SK-N-SH treated with all-trans-retinoic acid at 6 μM for 48 hours (cell line): ENCODE data around the gene RASSF5.

Experiments used
- ATAC-seq: fragments of 200-7000 bp; cut with Tn5 transposase; 3 replicates; pipeline ENCODE4 v1.9.1; 2020; ENCODE audit warnings: mild to moderate bottlenecking, moderate library complexity
- BACH2 ChIP-seq: fragments of 250-450 bp; sonication (Bioruptor Pico); IDR thresholded peaks from 2 replicates; pipeline ENCODE4 v1.9.0; 2021; ENCODE audit warnings: mild to moderate bottlenecking, borderline replicate concordance
- CREB5 ChIP-seq: fragments of 250-450 bp; sonication (Bioruptor Pico); IDR thresholded peaks from 2 replicates; pipeline ENCODE4 v1.5.1; 2020; ENCODE audit warnings: low read depth, mild to moderate bottlenecking, moderate library complexity
- CSDC2 ChIP-seq: fragments of 250-450 bp; sonication (Bioruptor Pico); IDR thresholded peaks from 2 replicates; pipeline ENCODE4 v1.5.0; 2020; ENCODE audit warnings: mild to moderate bottlenecking, moderate library complexity
- ESRRG ChIP-seq: fragments of 250-450 bp; sonication (Bioruptor Pico); IDR thresholded peaks from 2 replicates; pipeline ENCODE4 v1.6.1; 2021; ENCODE audit warnings: mild to moderate bottlenecking
- GLIS3 ChIP-seq: fragments of 250-450 bp; sonication (Bioruptor Pico); IDR thresholded peaks from 2 replicates; pipeline ENCODE4 v1.5.0; 2020; ENCODE audit warnings: mild to moderate bottlenecking, moderate library complexity
- ISL1 ChIP-seq: fragments of 250-450 bp; sonication (Bioruptor Pico); IDR thresholded peaks from 2 replicates; pipeline ENCODE4 v2.1.2; 2022; ENCODE audit warnings: mild to moderate bottlenecking, moderate library complexity
- OSR1 ChIP-seq: fragments of 250-450 bp; sonication (Bioruptor Pico); IDR thresholded peaks from 2 replicates; pipeline ENCODE4 v1.8.0; 2022; ENCODE audit warnings: moderate library complexity, mild to moderate bottlenecking, inconsistent platforms
- PATZ1 ChIP-seq: fragments of 250-450 bp; sonication (Bioruptor Pico); IDR thresholded peaks from 2 replicates; pipeline ENCODE4 v1.8.0; 2020; ENCODE audit warnings: mild to moderate bottlenecking, moderate library complexity, borderline replicate concordance
- POU6F1 ChIP-seq: fragments of 250-450 bp; sonication (Bioruptor Pico); IDR thresholded peaks from 2 replicates; pipeline ENCODE4 v1.8.0; 2021; ENCODE audit warnings: low read depth, mild to moderate bottlenecking, moderate library complexity, borderline replicate concordance
- PPARA ChIP-seq: fragments of 250-450 bp; sonication (Bioruptor Pico); IDR thresholded peaks from 2 replicates; pipeline ENCODE4 v1.5.0; 2020; ENCODE audit warnings: mild to moderate bottlenecking, borderline replicate concordance
- RARB ChIP-seq: fragments of 250-450 bp; sonication (Bioruptor Pico); IDR thresholded peaks from 2 replicates; pipeline ENCODE4 v1.8.0; 2021; ENCODE audit warnings: mild to moderate bottlenecking, moderate library complexity
- SNAI2 ChIP-seq: fragments of 250-450 bp; sonication (Bioruptor Pico); IDR thresholded peaks from 2 replicates; pipeline ENCODE4 v1.5.0; 2020; ENCODE audit warnings: mild to moderate bottlenecking, moderate library complexity
- TCF4 ChIP-seq: fragments of 250-450 bp; sonication (Bioruptor Pico); IDR thresholded peaks from 2 replicates; pipeline ENCODE4 v1.8.0; 2021; ENCODE audit warnings: mild to moderate bottlenecking, moderate library complexity, borderline replicate concordance
- TOX ChIP-seq: fragments of 250-450 bp; sonication (Bioruptor Pico); IDR thresholded peaks from 2 replicates; pipeline ENCODE4 v1.8.0; 2021; ENCODE audit warnings: mild to moderate bottlenecking, moderate library complexity, borderline replicate concordance
- ZC3H10 ChIP-seq: fragments of 250-450 bp; sonication (Bioruptor Pico); IDR thresholded peaks from 2 replicates; pipeline ENCODE4 v1.5.1; 2021; ENCODE audit warnings: mild to moderate bottlenecking, moderate library complexity
- ZFP3 ChIP-seq: fragments of 250-450 bp; sonication (Bioruptor Pico); IDR thresholded peaks from 2 replicates; pipeline ENCODE4 v1.5.0; 2020; ENCODE audit warnings: mild to moderate bottlenecking, moderate library complexity
- ZNF565 ChIP-seq: fragments of 450-650 bp; formaldehyde crosslinking; conservative IDR thresholded peaks from 2 replicates; pipeline ENCODE4 v1.5.0; 2020; ENCODE audit warnings: low read depth, mild to moderate bottlenecking, moderate library complexity
- ZNF8 ChIP-seq: fragments of 450-650 bp; formaldehyde crosslinking; IDR thresholded peaks from 2 replicates; pipeline ENCODE4 v1.5.0; 2020; ENCODE audit warnings: mild to moderate bottlenecking, moderate library complexity
- TF ChIP-seq, protein P1 (sequence below): fragments of 250-450 bp; sonication (Bioruptor Pico); IDR thresholded peaks from 2 replicates; pipeline ENCODE4 v1.5.0; 2020; ENCODE audit warnings: mild to moderate bottlenecking, moderate library complexity
- TF ChIP-seq, protein P2 (sequence below): fragments of 250-450 bp; sonication (Bioruptor Pico); IDR thresholded peaks from 2 replicates; pipeline ENCODE4 v1.5.1; 2021; ENCODE audit warnings: mild to moderate bottlenecking, moderate library complexity

The RASSF5 gene

GRCh38 chr1:206464456-206464964, 42.8 kb upstream of the RASSF5 start (continued):
- TF ChIP-seq, protein P1, sequence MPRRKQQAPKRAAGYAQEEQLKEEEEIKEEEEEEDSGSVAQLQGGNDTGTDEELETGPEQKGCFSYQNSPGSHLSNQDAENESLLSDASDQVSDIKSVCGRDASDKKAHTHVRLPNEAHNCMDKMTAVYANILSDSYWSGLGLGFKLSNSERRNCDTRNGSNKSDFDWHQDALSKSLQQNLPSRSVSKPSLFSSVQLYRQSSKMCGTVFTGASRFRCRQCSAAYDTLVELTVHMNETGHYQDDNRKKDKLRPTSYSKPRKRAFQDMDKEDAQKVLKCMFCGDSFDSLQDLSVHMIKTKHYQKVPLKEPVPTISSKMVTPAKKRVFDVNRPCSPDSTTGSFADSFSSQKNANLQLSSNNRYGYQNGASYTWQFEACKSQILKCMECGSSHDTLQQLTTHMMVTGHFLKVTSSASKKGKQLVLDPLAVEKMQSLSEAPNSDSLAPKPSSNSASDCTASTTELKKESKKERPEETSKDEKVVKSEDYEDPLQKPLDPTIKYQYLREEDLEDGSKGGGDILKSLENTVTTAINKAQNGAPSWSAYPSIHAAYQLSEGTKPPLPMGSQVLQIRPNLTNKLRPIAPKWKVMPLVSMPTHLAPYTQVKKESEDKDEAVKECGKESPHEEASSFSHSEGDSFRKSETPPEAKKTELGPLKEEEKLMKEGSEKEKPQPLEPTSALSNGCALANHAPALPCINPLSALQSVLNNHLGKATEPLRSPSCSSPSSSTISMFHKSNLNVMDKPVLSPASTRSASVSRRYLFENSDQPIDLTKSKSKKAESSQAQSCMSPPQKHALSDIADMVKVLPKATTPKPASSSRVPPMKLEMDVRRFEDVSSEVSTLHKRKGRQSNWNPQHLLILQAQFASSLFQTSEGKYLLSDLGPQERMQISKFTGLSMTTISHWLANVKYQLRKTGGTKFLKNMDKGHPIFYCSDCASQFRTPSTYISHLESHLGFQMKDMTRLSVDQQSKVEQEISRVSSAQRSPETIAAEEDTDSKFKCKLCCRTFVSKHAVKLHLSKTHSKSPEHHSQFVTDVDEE (CRISPR knock-in tag) = no peak
- TF ChIP-seq SNAI2 (CRISPR knock-in tag) = no peak
- no peak for TF ChIP-seq TOX (CRISPR knock-in tag)
- no peak for TF ChIP-seq ISL1 (CRISPR knock-in tag)
- no peak for TF ChIP-seq CREB5 (CRISPR knock-in tag)
- TF ChIP-seq ZNF8 (CRISPR knock-in tag) = no peak
- TF ChIP-seq TCF4 (CRISPR knock-in tag) = no peak
- no peak for TF ChIP-seq GLIS3 (CRISPR knock-in tag)
- TF ChIP-seq, protein P2, sequence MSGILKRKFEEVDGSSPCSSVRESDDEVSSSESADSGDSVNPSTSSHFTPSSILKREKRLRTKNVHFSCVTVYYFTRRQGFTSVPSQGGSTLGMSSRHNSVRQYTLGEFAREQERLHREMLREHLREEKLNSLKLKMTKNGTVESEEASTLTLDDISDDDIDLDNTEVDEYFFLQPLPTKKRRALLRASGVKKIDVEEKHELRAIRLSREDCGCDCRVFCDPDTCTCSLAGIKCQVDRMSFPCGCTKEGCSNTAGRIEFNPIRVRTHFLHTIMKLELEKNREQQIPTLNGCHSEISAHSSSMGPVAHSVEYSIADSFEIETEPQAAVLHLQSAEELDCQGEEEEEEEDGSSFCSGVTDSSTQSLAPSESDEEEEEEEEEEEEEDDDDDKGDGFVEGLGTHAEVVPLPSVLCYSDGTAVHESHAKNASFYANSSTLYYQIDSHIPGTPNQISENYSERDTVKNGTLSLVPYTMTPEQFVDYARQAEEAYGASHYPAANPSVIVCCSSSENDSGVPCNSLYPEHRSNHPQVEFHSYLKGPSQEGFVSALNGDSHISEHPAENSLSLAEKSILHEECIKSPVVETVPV (CRISPR knock-in tag) = no peak
- no peak for TF ChIP-seq ZNF565 (CRISPR knock-in tag)

DNA sequence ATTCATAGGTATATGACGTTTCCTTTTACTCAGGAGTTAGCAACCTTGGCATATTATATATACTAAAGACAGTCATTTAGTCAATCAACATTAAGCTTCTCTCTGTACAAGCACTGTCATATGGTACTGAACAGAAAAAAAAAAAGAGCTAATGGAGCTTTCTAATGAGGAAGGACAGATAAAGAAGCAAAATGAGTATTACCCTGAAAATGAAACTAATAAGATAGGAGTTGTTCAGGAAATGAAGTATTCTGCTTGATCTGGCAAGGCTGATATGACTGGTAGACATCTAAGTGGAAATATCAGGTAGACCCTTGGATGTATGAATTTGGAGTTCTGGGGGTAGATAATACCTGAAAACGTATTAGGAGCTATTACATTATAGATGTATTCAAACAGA, 41.4 kb upstream of the RASSF5 start:
- no peak for ATAC-seq
- TF ChIP-seq ISL1 (CRISPR knock-in tag) (no peak), PATZ1 (no peak), CSDC2 (CRISPR knock-in tag) (no peak), ZC3H10 (CRISPR knock-in tag) (no peak), ZFP3 (CRISPR knock-in tag) (no peak), ZNF8 (CRISPR knock-in tag) (no peak), ESRRG (CRISPR knock-in tag) (no peak), RARB (CRISPR knock-in tag) (no peak), GLIS3 (CRISPR knock-in tag) (no peak), SNAI2 (CRISPR knock-in tag) (no peak), TOX (CRISPR knock-in tag) (no peak), POU6F1 (CRISPR knock-in tag) (no peak), ZNF565 (CRISPR knock-in tag) (no peak), PPARA (no peak), OSR1 (CRISPR knock-in tag) (no peak), BACH2 (CRISPR knock-in tag) (no peak)
- TF ChIP-seq, protein P1 (CRISPR knock-in tag) = no peak
- TF ChIP-seq, protein P2 (CRISPR knock-in tag) = no peak
